IPS-18c (cell line): ENCODE results near the gene ATG7.
"Not testable (repeated sequence)": the region's sequence is repeated elsewhere in the genome, so short reads cannot be mapped to it uniquely, and the experiment has no call there.

Experiments used
- H3K4me3 ChIP-seq: 2 replicates; pipeline ENCODE4 v1.7.0; 2013; ENCODE audit warnings: low read depth, mild to moderate bottlenecking, low read length, moderate library complexity; ENCODE audit not compliant: insufficient read depth
- H3K9me3 ChIP-seq: one replicate; pipeline ENCODE4 v1.6.1; 2013; ENCODE audit warnings: mild to moderate bottlenecking, low read length, moderate library complexity; ENCODE audit not compliant: control insufficient read depth, insufficient read depth

ATG7 gene

GRCh38 chr3:11452885-11453847 lies 181.0 kb downstream of the ATG7 start:
- Histone ChIP-seq H3K9me3 (no peaks in the 10 kb centered on the region), H3K4me3 (no peak overlapping the region)

GRCh38 chr3:11455956-11456355 lies 183.8 kb downstream of the ATG7 start:
- no peaks in the 10 kb centered on the region for H3K9me3 ChIP-seq
- no peak overlapping the region for H3K4me3 ChIP-seq

GRCh38 chr3:11457135-11457534 lies 184.9 kb downstream of the ATG7 start:
- no peak overlapping the region for H3K4me3 ChIP-seq
- no peaks in the 10 kb centered on the region for H3K9me3 ChIP-seq

GRCh38 chr3:11459186-11459824 lies 187.1 kb downstream of the ATG7 start:
- Histone ChIP-seq H3K4me3 (no peak overlapping the region), H3K9me3 (no peaks in the 10 kb centered on the region)

DNA sequence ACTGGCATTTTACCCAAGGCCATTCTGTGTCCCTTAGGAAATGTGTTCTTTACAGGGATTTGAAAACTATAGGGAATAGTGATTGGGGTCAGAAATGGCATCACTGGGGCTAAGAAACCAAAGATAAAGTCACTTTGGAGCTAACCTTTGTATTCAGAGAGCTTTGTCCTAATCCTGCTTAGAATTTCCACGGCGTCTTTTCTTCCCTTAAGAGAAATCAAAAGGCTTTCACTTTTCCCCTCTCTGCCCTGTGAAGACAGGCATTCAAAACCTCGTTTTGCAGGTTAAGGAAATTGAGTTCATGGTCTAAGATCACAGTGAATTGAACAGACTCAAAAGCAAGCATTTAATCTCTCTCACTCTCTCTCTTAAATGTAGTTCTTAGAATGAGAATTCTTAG lies 189.0 kb downstream of the ATG7 start:
- Histone ChIP-seq H3K9me3 (no peaks in the 10 kb centered on the region), H3K4me3 (no peak overlapping the region)

DNA sequence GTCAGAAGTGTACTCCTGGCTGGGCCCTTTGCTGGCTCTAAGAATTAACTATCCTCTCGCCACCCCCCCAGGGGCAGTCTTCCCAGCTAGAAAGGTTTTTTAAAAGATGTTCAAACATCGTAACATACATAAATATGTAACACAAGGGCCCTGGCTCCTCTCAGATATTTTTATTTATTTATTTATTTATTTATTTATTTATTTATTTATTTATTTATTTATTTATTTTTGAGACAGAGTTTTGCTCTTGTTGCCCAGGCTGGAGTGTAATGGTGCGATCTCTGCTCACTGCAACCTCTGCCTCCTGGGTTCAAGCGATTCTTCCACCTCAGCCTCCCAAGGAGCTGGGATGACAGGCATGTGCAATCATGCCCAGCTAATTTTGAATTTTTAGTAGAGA lies 190.5 kb downstream of the ATG7 start:
- H3K9me3 ChIP-seq, H3K4me3 ChIP-seq: not testable (repeated sequence)

DNA sequence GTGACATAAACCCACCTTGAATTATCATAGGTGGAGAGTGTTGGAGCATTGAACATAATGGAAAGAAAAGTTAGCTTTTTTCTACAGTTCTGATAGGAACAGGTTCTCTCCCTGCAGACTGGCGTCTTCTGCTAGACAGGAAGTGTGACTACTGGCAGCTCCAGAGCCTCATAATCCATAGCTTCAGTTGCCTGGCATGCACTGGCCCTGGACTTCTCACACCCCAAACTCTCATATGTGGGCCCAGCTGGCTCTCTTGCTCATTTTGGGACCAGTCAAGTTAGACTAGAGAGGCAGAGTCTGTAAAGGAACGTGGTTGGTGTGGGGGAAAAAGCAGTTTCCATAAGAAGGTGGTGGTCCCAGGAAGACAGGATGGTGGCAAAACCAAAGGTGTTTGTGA lies 191.4 kb downstream of the ATG7 start:
- Histone ChIP-seq H3K4me3 (no peak overlapping the region), H3K9me3 (no peaks in the 10 kb centered on the region)

DNA sequence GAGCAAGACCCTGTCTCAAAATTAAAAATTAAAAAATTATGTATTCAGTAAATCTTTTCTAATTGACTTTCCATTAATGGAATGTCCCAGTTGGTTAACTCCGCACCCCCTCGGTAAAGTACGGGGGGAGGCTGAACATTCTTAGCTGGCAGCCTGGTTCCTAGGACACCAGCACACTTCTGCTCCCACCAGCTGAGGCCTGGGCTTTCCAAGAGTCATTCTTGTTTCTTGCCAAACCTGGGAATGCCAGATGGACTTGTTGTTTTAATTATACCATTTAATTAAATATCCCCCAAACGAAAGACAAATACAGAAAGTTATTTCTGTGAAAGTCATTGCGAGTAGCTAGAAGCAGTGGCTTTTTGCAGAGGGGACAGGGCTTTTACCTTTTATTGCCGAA lies 192.2 kb downstream of the ATG7 start:
- H3K4me3 ChIP-seq = no peak overlapping the region
- no peaks in the 10 kb centered on the region for H3K9me3 ChIP-seq

DNA sequence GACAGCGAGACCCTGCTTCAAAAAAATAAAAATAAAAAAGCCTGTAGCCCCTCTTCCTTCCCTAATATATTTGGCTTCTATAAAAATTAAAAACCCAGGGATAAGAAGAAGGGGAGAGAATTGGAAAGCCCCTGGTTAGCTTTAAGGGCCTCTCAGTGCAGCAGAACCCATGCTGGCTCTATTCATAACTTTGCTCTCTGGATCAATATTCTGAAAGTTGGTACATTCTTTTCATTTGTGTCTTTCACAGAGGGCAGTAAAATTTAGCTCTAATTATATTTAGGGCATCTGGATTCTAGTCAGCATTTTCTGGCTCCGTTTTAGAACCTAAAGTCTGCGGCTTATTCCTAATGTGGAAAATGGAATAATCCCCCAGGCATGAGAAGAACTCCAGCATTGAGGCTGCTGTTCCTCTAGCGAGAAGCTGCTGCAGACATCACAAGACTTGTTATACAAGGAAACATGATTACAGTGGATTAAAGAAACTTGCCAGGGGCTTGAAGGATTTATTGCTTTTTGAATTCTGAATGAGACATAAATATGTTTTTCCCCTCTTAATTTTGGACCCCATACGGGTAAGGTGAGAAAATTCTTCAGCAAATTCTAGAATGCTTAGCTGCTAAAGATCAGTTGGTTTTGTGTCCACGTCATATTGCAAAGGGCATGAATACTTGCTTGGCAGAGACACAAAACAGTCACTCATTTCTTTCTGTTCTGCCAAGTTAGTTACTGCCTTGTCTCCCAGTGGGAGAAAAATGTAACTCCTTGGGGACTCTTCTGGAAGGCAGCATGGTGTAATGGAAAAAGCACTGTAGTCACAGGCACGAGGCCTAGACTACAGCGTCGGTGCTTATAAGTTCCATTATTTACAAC lies 193.8 kb downstream of the ATG7 start:
- Histone ChIP-seq H3K9me3 (no peaks in the 10 kb centered on the region), H3K4me3 (no peak overlapping the region)

DNA sequence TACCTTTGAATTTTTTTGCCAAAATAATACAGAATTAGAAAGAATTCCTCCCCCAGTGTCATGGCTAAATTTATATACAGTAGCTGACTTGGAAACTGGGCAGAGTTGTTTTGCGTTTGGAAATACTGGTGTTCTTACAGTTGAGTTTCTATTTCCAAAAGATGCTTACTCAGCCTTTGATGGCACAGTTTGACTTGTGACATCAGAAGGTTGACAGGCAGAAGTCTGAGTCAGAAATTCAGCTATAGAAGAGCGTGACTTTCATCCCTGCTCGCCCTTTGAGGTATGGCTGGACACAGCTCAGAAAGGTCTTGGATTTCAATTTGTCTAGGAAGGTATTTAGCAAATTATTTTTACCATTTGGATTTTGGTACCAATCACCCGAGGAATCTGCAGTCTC lies 195.7 kb downstream of the ATG7 start:
- H3K4me3 ChIP-seq = no peak overlapping the region

GRCh38 chr3:11470031-11470853 lies 198.0 kb downstream of the ATG7 start:
- Histone ChIP-seq H3K9me3 (no peaks in the 10 kb centered on the region), H3K4me3 (no peak overlapping the region)

More for the DNA sequence above, 195.7 kb downstream of the ATG7 start:
- H3K9me3 ChIP-seq = no peaks in the 10 kb centered on the region

- H3K4me3 ChIP-seq = no peak overlapping the region
- H3K9me3 ChIP-seq = no peaks in the 10 kb centered on the region
These were observed 203.1 kb downstream of the ATG7 start for GRCh38 chr3:11475324-11475723.

DNA sequence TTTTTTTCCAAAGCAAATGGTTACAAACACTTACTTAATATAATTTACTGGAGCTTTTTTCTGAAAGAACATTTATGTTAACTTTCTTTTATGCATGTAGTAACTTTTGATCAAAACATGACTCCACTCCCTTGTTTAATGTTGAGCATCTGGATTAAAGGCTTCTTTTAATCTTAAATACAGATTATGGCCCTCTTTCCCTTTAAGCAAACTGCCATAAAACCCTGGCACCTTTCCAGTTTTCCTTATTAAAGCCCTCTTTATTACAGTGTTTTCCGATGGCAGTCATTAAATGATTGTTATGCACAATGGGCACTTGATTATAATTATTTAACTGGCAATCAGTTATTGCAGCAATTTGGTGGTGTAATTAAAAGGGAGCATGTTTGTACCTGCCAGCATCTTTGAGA lies 204.5 kb downstream of the ATG7 start:
- Histone ChIP-seq H3K9me3 (no peaks in the 10 kb centered on the region), H3K4me3 (no peak overlapping the region)

GRCh38 chr3:11477407-11477911 lies 205.3 kb downstream of the ATG7 start:
- Histone ChIP-seq H3K9me3 (no peaks in the 10 kb centered on the region), H3K4me3 (no peak overlapping the region)

DNA sequence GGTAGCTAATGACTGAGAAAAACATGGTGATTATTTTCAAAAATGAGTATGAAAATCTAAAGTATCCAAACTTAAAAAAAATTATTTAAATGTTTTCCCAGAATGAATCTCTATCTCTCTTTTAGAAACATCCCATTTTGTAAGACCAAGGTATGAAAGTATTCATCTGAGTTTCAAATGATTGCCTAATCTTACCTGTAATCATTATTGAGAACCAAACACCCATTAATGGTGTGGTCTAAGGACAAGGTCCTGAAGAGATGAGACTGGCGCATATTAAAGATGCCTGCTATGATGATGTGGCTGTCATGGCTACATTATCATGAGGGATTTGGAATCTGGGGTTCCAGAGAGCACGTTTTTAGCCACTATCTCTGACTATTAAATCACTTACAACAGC lies 206.0 kb downstream of the ATG7 start:
- Histone ChIP-seq H3K4me3 (no peak overlapping the region), H3K9me3 (no peaks in the 10 kb centered on the region)

DNA sequence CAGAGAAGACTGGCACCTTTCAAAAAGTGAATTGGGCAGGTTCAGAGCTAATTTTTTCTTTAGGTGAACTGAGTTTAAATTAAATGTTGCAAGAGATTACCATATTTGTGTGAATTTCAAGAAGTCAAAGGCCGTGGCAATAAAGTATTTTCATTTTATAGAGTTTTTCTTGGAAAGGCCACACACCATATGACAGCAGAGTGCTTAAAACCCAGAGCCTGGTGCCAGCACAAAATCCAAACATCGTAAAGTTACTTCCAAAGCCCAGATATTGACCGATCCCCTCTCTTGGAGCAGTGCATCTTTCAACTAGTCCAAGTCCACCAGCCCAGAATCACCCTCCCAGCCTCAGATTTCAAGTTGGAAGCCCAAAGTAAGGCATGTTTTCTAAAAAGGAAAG lies 207.0 kb downstream of the ATG7 start:
- H3K4me3 ChIP-seq = no peak overlapping the region
- H3K9me3 ChIP-seq = peaks cover 2% of the 10 kb centered on the region
